Inflammatory macrophage (primary cell): ENCODE measurements around the gene LTBR.

Source experiments
- DNase-seq, 2 donors: peaks; one replicate each; pipeline ENCODE4 v3.0.0-alpha.2; 2020 to 2022

LTBR gene

GRCh38 chr12:6384499-6385436 lies 806 bp downstream of the LTBR start:
- no peak for DNase-seq

DNA sequence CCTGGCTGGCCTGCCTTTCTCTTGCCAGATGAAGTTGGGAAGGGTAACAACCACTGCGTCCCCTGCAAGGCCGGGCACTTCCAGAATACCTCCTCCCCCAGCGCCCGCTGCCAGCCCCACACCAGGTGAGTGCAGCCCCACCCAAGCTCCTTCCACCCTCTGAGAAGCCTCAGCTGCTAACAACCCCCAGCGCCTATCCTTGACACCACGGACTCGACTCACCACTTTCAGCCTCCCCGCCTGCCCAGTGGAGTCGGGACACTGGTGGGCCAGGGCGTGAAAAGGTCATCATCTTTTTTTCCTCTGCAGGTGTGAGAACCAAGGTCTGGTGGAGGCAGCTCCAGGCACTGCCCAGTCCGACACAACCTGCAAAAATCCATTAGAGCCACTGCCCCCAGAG lies 2.1 kb downstream of the LTBR start:
- DNase-seq = no peak

DNA sequence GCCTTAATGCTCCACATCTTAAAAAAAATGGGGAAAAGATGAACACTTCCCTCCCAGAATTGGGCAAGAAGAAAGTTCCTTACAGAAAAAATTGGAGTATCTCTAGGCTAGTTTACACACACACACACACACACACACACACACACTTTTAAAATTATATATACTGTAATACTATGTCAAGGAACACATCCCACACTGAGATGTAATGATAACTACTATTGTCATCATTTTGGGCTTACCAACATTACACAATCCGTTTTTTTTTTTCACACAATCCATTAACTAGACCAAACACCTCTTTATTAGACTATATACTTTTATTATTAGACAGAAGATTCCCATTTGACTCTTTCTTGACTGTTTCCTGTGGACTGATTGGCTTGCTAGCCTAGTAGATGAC lies 2.5 kb downstream of the LTBR start:
- DNase-seq = no peak

DNA sequence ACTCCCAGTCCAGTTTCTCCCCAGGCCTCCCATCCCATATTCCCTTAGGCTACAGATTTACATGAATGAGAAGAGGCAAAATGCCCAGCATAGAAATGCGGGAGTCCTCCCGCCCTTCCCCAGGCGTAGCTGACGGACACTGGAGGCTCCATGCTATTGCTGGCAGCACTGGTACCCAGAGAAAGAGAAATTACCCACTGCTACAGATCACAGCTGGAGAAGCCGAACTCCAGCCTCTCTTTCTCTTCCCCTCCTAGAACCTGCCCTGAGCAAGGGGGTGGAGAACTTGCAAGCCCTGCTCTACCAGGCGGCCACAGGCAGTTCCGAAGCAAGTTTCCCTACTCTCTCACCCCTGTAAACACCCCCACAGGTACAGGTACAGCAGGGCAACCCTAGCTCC lies 3.6 kb downstream of the LTBR start:
- no peak for DNase-seq

- no peak for DNase-seq
Observed at GRCh38 chr12:6390084-6390799, 6.3 kb downstream of the LTBR start.

DNA sequence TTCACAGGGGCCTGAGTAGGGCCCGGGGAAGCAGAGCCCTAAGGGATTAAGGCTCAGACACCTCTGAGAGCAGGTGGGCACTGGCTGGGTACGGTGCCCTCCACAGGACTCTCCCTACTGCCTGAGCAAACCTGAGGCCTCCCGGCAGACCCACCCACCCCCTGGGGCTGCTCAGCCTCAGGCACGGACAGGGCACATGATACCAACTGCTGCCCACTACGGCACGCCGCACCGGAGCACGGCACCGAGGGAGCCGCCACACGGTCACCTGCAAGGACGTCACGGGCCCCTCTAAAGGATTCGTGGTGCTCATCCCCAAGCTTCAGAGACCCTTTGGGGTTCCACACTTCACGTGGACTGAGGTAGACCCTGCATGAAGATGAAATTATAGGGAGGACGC lies 7.1 kb downstream of the LTBR start:
- DNase-seq = no peak

- DNase-seq = peak; percentile 60 to 61
Observed at GRCh38 chr12:6392504-6392903, 8.5 kb downstream of the LTBR start.

DNA sequence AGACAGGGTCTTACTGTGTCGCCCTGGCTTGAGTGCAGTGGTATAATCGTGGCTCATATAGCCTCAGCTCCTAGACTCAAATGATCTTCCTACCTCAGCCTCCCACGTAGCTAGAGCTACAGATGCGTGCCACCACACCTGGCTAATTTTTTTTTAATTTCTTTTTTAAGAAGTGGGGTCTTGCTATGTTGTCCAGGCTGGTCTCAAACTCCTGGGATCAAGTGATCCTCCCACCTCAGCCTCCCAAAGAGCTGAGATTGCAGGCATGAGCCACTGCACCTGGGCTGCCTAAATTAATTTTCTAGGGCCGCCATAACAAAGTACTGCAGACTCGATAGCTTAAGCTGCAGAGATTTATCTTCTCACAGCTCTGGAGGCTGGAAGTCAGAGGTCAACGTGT lies 9.1 kb downstream of the LTBR start:
- DNase-seq = no peak

GRCh38 chr12:6394398-6394797 lies 10.4 kb downstream of the LTBR start:
- DNase-seq = peak; percentile 18 to 30

GRCh38 chr12:6396031-6396430 lies 12.1 kb downstream of the LTBR start:
- no peak for DNase-seq

- no peak for DNase-seq
Observed at GRCh38 chr12:6399884-6400644, 16.1 kb downstream of the LTBR start.

DNA sequence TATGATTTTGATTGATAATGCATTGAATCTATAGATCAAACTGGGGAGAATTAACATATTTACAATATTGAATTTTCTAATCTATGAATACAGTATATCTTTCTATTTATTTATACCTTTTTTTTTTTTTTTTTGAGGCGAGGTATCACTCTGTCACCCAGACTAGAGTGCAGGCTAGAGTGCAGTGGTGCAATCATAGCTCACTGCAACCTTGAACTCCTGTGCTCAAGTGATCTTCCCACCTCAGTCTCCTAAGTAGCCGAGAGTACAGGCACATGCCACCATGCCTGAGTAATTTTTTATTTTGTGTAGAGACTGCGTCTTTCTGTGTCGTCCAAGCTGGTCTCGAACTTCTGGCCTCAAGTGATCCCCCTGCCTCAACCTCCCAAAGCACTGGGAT lies 20.4 kb downstream of the LTBR start:
- no peak for DNase-seq

GRCh38 chr12:6405963-6406362 lies 22.0 kb downstream of the LTBR start:
- DNase-seq = no peak

GRCh38 chr12:6407236-6407954 lies 23.4 kb downstream of the LTBR start:
- no peak for DNase-seq

DNA sequence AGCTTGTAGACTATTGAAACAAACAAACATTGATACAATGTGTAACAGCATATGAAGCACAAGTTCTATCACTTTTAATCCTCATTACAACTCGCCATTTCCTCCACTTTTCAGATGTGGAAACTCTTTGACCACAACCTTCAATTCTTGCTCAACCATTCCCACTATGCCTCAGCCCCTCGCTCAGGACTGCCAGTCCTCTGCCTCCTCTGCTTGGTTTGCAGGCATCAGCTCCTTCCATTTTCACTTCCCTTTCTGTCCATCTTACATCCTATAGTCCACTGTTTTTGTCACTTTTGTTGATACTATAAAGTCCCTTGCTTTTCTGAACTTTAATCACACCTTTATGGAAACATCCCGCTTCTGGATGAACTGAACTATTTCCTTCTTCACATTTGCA lies 32.6 kb downstream of the LTBR start:
- peak; percentile 75 to 86 for DNase-seq

- no peak for DNase-seq
Observed at GRCh38 chr12:6418796-6419195, 34.8 kb downstream of the LTBR start.

- DNase-seq = no peak
Observed at GRCh38 chr12:6420364-6420763, 36.4 kb downstream of the LTBR start.

- peak; percentile 94 to 96 for DNase-seq
Observed at GRCh38 chr12:6423267-6424007, 39.5 kb downstream of the LTBR start.

DNA sequence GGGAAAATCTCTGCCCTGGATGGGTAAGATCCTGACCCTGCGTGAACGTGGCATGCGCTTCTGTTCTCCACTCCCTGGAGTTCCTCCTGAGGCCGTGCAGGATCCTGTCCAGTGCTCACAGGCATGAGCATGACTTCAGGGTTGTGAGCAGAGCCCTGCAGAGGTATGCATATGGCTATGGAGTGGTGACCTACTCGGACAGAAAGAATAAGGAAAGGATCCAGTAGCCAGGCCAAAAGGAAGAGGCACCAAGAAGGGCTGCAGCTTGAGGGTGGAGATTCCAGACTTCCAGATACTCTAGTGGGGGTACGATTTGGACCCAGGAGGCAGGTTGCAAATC lies 40.0 kb downstream of the LTBR start:
- no peak for DNase-seq

DNA sequence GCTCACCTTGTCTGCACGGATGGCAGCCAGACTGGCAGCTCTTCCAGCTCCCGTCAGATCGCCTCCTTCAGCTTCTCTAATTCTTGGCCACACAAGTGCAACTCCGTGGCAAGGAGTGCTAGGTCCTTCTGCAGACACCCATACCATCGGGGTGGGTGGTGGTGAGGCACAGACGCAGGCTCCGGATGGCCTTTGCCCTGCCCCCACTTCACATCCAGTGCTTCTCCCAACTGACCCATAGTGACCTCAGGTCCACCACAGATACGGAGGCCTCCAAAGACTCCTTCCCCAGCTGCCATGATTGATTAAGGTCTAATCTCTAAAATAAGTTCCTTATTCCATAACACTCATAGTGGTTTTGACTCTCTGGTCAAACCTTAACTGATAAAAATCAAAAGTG lies 40.9 kb downstream of the LTBR start:
- no peak for DNase-seq

GRCh38 chr12:6425590-6426531 lies 41.9 kb downstream of the LTBR start:
- peak; percentile 70 to 89 for DNase-seq
